ENCODE measurements around the gene HRH1.
"Not testable (repeated sequence)": the region's sequence is repeated elsewhere in the genome, so short reads cannot be mapped to it uniquely, and the experiment has no call there.

HRH1 gene

GRCh38 chr3:11250902-11251806 is 96.9 kb downstream of the HRH1 start:
- H3K4me2 ChIP-seq (ENCODE audit: low read length), result no peak overlapping the region
- TF ChIP-seq CTCF (IDR thresholded peaks at IDR 0.05), result no peak
- H3K4me3 ChIP-seq (ENCODE audit: low read depth, low read length), result no peak overlapping the region
- no peaks in the 10 kb centered on the region for H3K36me3 ChIP-seq (ENCODE audit: control insufficient read depth, insufficient read depth, low read length)
- no peak overlapping the region for H3K9ac ChIP-seq
- no peak overlapping the region for H2AFZ ChIP-seq
- no peaks in the 10 kb centered on the region for H3K9me3 ChIP-seq (ENCODE audit: control insufficient read depth, low read length)
- H3K27me3 ChIP-seq (ENCODE audit: control insufficient read depth, insufficient read depth, low read length), result no peaks in the 10 kb centered on the region
- no peaks in the 10 kb centered on the region for H3K79me2 ChIP-seq
- no peaks in the 10 kb centered on the region for H3K4me1 ChIP-seq
- H3K27ac ChIP-seq, result no peak overlapping the region

- no peak overlapping the region for H3K4me3 ChIP-seq (ENCODE audit: low read depth, low read length)
- no peak overlapping the region for H2AFZ ChIP-seq
- no peak overlapping the region for H3K27ac ChIP-seq
- no peaks in the 10 kb centered on the region for H3K27me3 ChIP-seq (ENCODE audit: control insufficient read depth, insufficient read depth, low read length)
- no peak overlapping the region for H3K4me2 ChIP-seq (ENCODE audit: low read length)
- H3K9ac ChIP-seq, result no peak overlapping the region
- no peak for TF ChIP-seq CTCF (IDR thresholded peaks at IDR 0.05)
- no peaks in the 10 kb centered on the region for H3K79me2 ChIP-seq
- H3K4me1 ChIP-seq, result no peaks in the 10 kb centered on the region
- H3K36me3 ChIP-seq (ENCODE audit: control insufficient read depth, insufficient read depth, low read length), result no peaks in the 10 kb centered on the region
- no peaks in the 10 kb centered on the region for H3K9me3 ChIP-seq (ENCODE audit: control insufficient read depth, low read length)
These were observed 97.5 kb downstream of the HRH1 start for GRCh38 chr3:11251807-11252176.

- no peak for TF ChIP-seq CTCF (IDR thresholded peaks at IDR 0.05)
- Histone ChIP-seq H3K79me2 (no peaks in the 10 kb centered on the region), H3K36me3 (ENCODE audit: control insufficient read depth, insufficient read depth, low read length) (no peaks in the 10 kb centered on the region)
These were observed 100.6 kb downstream of the HRH1 start for GRCh38 chr3:11254876-11255275.

GRCh38 chr3:11255537-11255936 is 101.2 kb downstream of the HRH1 start:
- H3K36me3 ChIP-seq (ENCODE audit: control insufficient read depth, insufficient read depth, low read length); H3K27ac ChIP-seq; H2AFZ ChIP-seq; H3K4me2 ChIP-seq (ENCODE audit: low read length); H3K27me3 ChIP-seq (ENCODE audit: control insufficient read depth, insufficient read depth, low read length); H3K9ac ChIP-seq; H3K4me1 ChIP-seq; H3K9me3 ChIP-seq (ENCODE audit: control insufficient read depth, low read length); H3K4me3 ChIP-seq (ENCODE audit: low read depth, low read length); H3K79me2 ChIP-seq: not testable (repeated sequence)

More at GRCh38 chr3:11254876-11255275, 100.6 kb downstream of the HRH1 start:
- Histone ChIP-seq H3K4me1 (no peaks in the 10 kb centered on the region), H2AFZ (no peak overlapping the region), H3K9me3 (ENCODE audit: control insufficient read depth, low read length) (no peaks in the 10 kb centered on the region), H3K4me2 (ENCODE audit: low read length) (no peak overlapping the region), H3K27ac (no peak overlapping the region), H3K4me3 (ENCODE audit: low read depth, low read length) (no peak overlapping the region), H3K9ac (no peak overlapping the region), H3K27me3 (ENCODE audit: control insufficient read depth, insufficient read depth, low read length) (no peaks in the 10 kb centered on the region)

GRCh38 chr3:11258958-11259357 is 104.7 kb downstream of the HRH1 start:
- no peak overlapping the region for H3K4me2 ChIP-seq (ENCODE audit: low read length)
- H3K9ac ChIP-seq, result no peak overlapping the region
- TF ChIP-seq CTCF (IDR thresholded peaks at IDR 0.05), result no peak
- H3K79me2 ChIP-seq, result no peaks in the 10 kb centered on the region
- no peaks in the 10 kb centered on the region for H3K4me1 ChIP-seq
- no peaks in the 10 kb centered on the region for H3K36me3 ChIP-seq (ENCODE audit: control insufficient read depth, insufficient read depth, low read length)
- no peak overlapping the region for H2AFZ ChIP-seq
- H3K9me3 ChIP-seq (ENCODE audit: control insufficient read depth, low read length), result no peaks in the 10 kb centered on the region
- H3K27me3 ChIP-seq (ENCODE audit: control insufficient read depth, insufficient read depth, low read length), result no peaks in the 10 kb centered on the region
- H3K4me3 ChIP-seq (ENCODE audit: low read depth, low read length), result no peak overlapping the region
- H3K27ac ChIP-seq, result no peak overlapping the region

All from parathyroid adenoma (tissue), 2 donors.